ENCODE results near the gene CHN2. TPM values are rescaled to one million over a fixed set of nuclear protein-coding genes. Genes with fewer than 3 reads are reported as not detected.

CHN2 gene
- total RNA-seq, 1 donor from 2014 or later, result 36.1 TPM

DNA sequence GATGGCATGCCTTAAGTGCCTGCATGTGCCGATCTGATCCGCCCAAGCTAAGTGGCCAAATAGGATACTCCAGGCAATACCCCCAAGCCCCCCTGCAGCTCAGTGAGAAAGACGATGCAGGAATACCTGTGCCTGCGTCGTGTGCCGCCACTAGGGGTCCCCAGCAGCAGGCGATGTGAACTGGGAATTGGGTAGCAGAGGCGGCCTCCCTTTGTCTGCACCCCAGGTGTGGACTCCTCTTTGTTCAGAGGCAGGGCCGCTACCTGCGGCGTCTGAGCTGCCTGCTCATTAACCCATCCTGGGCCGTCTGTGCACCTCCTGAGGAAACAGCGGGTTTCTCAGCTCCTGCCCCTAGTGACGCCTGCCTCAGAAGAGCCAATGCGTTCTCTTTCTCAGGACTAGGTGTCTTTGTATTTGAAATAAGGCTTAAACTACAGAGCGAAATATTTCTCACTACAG lies 4.8 kb upstream of the CHN2 start:
- intact Hi-C loops (cut with micrococcal nuclease), result loop anchor here (5.0 to 10.0 kb wide), 2 partner anchors 158 to 215 kb away; no protein-coding TSS in a partner anchor
- TF ChIP-seq, protein P1, sequence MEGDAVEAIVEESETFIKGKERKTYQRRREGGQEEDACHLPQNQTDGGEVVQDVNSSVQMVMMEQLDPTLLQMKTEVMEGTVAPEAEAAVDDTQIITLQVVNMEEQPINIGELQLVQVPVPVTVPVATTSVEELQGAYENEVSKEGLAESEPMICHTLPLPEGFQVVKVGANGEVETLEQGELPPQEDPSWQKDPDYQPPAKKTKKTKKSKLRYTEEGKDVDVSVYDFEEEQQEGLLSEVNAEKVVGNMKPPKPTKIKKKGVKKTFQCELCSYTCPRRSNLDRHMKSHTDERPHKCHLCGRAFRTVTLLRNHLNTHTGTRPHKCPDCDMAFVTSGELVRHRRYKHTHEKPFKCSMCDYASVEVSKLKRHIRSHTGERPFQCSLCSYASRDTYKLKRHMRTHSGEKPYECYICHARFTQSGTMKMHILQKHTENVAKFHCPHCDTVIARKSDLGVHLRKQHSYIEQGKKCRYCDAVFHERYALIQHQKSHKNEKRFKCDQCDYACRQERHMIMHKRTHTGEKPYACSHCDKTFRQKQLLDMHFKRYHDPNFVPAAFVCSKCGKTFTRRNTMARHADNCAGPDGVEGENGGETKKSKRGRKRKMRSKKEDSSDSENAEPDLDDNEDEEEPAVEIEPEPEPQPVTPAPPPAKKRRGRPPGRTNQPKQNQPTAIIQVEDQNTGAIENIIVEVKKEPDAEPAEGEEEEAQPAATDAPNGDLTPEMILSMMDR (IDR thresholded peaks at IDR 0.05; ENCODE audit: borderline replicate concordance), result peak; percentile 82
- Histone ChIP-seq H3K9me3 (replicated peaks) (no peaks in the 10 kb centered on the region), H3K27me3 (ENCODE audit: low read depth) (peaks cover 20% of the 10 kb centered on the region), H3K4me3 (no peak overlapping the region), H3K27ac (replicated peaks) (no peak overlapping the region), H3K4me1 (peaks cover 23% of the 10 kb centered on the region), H3K36me3 (no peaks in the 10 kb centered on the region)
- peak; percentile 50 for DNase-seq

GRCh38 chr7:29190349-29191045 lies 4.1 kb upstream of the CHN2 start:
- intact Hi-C loops (cut with micrococcal nuclease), result no loop called here
- DNase-seq, result no peak
- Histone ChIP-seq H3K27me3 (ENCODE audit: low read depth) (peaks cover 26% of the 10 kb centered on the region), H3K4me3 (no peak overlapping the region), H3K36me3 (no peaks in the 10 kb centered on the region), H3K9me3 (replicated peaks) (no peaks in the 10 kb centered on the region), H3K27ac (replicated peaks) (no peak overlapping the region), H3K4me1 (peaks cover 30% of the 10 kb centered on the region)
- TF ChIP-seq, protein P1 (IDR thresholded peaks at IDR 0.05; ENCODE audit: borderline replicate concordance), result no peak

GRCh38 chr7:29192323-29192722 lies 2.3 kb upstream of the CHN2 start:
- intact Hi-C loops (cut with micrococcal nuclease), result no loop called here
- Histone ChIP-seq H3K36me3 (no peaks in the 10 kb centered on the region), H3K4me3 (no peak overlapping the region), H3K27ac (replicated peaks) (no peak overlapping the region), H3K9me3 (replicated peaks) (no peaks in the 10 kb centered on the region), H3K27me3 (ENCODE audit: low read depth) (peaks cover 44% of the 10 kb centered on the region), H3K4me1 (peaks cover 48% of the 10 kb centered on the region)
- TF ChIP-seq, protein P1 (IDR thresholded peaks at IDR 0.05; ENCODE audit: borderline replicate concordance), result no peak
- no peak for DNase-seq

DNA sequence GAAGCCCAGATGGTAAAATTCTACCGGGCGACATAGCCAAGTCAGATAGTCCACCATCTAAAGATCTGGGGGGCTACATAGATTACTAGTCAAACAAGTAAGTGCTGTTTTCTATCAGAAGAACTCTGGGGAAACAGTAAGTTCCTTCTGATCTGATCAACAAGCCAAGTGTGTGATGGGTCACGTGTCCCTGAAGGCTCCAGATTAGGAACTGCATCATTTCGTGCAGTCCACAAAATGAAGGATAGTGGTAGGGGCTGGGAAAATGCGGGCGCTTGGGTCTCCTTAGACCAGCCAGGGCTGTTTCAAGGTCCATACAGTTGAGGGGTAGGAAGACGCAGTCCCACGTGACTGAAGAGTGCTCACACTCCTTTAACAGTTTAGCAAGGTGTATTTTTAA lies 1.8 kb upstream of the CHN2 start:
- no peak for DNase-seq
- Histone ChIP-seq H3K36me3 (no peaks in the 10 kb centered on the region), H3K9me3 (replicated peaks) (no peaks in the 10 kb centered on the region), H3K27ac (replicated peaks) (no peak overlapping the region), H3K4me1 (peaks cover 50% of the 10 kb centered on the region), H3K27me3 (ENCODE audit: low read depth) (peaks cover 45% of the 10 kb centered on the region), H3K4me3 (no peak overlapping the region)
- intact Hi-C loops (cut with micrococcal nuclease), result no loop called here
- TF ChIP-seq, protein P1 (IDR thresholded peaks at IDR 0.05; ENCODE audit: borderline replicate concordance), result no peak

GRCh38 chr7:29193316-29194205 lies 1.0 kb upstream of the CHN2 start:
- Histone ChIP-seq H3K9me3 (replicated peaks) (no peaks in the 10 kb centered on the region), H3K4me1 (peaks cover 50% of the 10 kb centered on the region), H3K27ac (replicated peaks) (no peak overlapping the region), H3K36me3 (no peaks in the 10 kb centered on the region), H3K4me3 (peak overlapping the region; percentile 79), H3K27me3 (ENCODE audit: low read depth) (peaks cover 45% of the 10 kb centered on the region)
- no peak for DNase-seq
- TF ChIP-seq, protein P1 (IDR thresholded peaks at IDR 0.05; ENCODE audit: borderline replicate concordance), result no peak
- intact Hi-C loops (cut with micrococcal nuclease), result no loop called here
